Bronchial epithelial cell (primary cell): ENCODE data around the gene TLCD5. TPM values are rescaled to one million over a fixed set of nuclear protein-coding genes. Genes with fewer than 3 reads are reported as not detected.
A peak's percentile ranks its signal among the peaks of the same experiment; 100 is the strongest.

ENCODE experiments used
- DNase-seq: peaks from one replicate; pipeline ENCODE4 v3.0.0-alpha.2; 2010; ENCODE audit warnings: low read depth
- FAIRE-seq: peaks from 2 replicates; lab custom pipeline; 2011; peaks lifted over from hg19 to GRCh38; lab: Jason Lieb, UNC
- H3K27me3 ChIP-seq: 2 replicates; pipeline ENCODE4 v1.5.1; 2011; ENCODE audit warnings: low read length; ENCODE audit not compliant: control insufficient read depth, insufficient read depth
- H3K36me3 ChIP-seq: 2 replicates; pipeline ENCODE4 v1.5.1; 2011; ENCODE audit warnings: low read length; ENCODE audit not compliant: control insufficient read depth, insufficient read depth
- H3K4me3 ChIP-seq: 2 replicates; pipeline ENCODE4 v1.5.1; 2011; ENCODE audit warnings: mild to moderate bottlenecking, low read depth, low read length, control low read depth
- total RNA-seq: library from RNA; depleted of rRNA; stranded (reverse); fragments of >200 nt; gene quantifications from 2 replicates; pipeline ENCODE4 v1.2.1, GENCODE V29; 2014
- TF ChIP-seq, protein P1 (sequence below): IDR thresholded peaks from 2 replicates; pipeline ENCODE4 v1.5.1; 2011; ENCODE audit warnings: mild to moderate bottlenecking, moderate library complexity, low read length, control low read depth, inconsistent platforms; ENCODE audit not compliant: insufficient read depth, severe bottlenecking

Gene TLCD5
- total RNA-seq, 1 donor from 2014 or later: 1.8 TPM

DNA sequence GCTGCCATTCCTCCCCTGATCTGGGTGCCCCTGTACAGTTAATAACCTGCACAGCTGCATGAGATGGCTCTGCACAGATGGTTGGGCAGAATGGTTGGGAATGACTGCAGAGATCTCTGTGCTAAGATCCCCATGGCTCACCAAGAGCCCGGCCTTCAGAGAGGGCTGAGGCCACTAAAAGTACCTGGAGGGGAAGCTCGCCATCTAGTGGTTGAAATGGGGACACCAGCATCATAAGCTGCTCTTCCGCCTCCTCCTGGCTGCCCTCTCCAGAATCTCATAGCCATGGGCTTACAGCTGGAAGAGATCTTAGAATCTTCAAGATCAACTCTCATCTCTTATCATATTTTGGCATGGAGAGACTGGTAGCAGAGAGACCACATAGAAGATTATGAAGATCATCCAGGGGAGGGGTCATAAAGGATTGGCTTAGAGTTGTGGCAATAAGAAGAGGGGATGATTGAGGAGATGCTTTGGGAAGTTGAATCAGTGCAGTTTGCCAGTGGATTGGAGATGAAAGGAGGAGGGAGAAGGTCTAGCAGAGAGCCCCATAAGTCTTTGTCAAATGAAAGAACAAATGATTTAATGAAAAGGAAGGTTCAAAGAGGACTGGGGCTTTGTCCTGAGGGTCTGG lies 22.0 kb upstream of the TLCD5 start:
- peak; percentile 77 for DNase-seq
- TF ChIP-seq, protein P1, sequence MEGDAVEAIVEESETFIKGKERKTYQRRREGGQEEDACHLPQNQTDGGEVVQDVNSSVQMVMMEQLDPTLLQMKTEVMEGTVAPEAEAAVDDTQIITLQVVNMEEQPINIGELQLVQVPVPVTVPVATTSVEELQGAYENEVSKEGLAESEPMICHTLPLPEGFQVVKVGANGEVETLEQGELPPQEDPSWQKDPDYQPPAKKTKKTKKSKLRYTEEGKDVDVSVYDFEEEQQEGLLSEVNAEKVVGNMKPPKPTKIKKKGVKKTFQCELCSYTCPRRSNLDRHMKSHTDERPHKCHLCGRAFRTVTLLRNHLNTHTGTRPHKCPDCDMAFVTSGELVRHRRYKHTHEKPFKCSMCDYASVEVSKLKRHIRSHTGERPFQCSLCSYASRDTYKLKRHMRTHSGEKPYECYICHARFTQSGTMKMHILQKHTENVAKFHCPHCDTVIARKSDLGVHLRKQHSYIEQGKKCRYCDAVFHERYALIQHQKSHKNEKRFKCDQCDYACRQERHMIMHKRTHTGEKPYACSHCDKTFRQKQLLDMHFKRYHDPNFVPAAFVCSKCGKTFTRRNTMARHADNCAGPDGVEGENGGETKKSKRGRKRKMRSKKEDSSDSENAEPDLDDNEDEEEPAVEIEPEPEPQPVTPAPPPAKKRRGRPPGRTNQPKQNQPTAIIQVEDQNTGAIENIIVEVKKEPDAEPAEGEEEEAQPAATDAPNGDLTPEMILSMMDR: peak; percentile 93
- H3K4me3 ChIP-seq: no peak overlapping the region
- H3K36me3 ChIP-seq: no peaks in the 10 kb centered on the region
- FAIRE-seq: peak; percentile 43
- no peaks in the 10 kb centered on the region for H3K27me3 ChIP-seq

DNA sequence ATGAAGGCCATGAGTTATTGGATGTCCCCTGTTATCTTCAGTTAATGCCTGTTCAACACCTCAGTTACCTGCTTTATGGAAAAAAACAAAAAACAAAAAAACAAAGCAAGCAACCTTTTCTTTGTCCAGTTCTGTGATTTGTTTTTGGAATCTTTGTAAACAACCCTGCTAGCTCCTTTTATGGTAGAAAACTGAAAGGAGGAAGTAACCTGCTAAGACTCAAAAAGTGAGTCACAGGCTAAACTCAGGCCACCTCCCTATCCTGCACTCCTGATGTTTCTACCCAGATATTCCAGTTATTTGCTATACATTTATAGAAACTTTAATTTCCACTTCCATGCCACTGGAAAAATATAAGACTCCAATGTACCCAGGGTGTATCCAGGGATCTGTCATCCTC lies 20.6 kb upstream of the TLCD5 start:
- FAIRE-seq: no peak
- no peaks in the 10 kb centered on the region for H3K36me3 ChIP-seq
- H3K4me3 ChIP-seq: no peak overlapping the region
- TF ChIP-seq, protein P1: no peak
- H3K27me3 ChIP-seq: no peaks in the 10 kb centered on the region
- peak; percentile 88 for DNase-seq

- H3K4me3 ChIP-seq: no peak overlapping the region
- H3K36me3 ChIP-seq: no peaks in the 10 kb centered on the region
- no peaks in the 10 kb centered on the region for H3K27me3 ChIP-seq
- TF ChIP-seq, protein P1: no peak
- FAIRE-seq (peak; percentile 7), DNase-seq (peak; percentile 78)
Observed at GRCh38 chr11:120305286-120305685, 19.8 kb upstream of the TLCD5 start.

- Histone ChIP-seq H3K36me3 (no peaks in the 10 kb centered on the region), H3K27me3 (no peaks in the 10 kb centered on the region), H3K4me3 (no peak overlapping the region)
- peak; percentile 93 for FAIRE-seq
- peak; percentile 95 for DNase-seq
- TF ChIP-seq, protein P1: peak; percentile 88
Observed at GRCh38 chr11:120306519-120307242, 18.4 kb upstream of the TLCD5 start.

DNA sequence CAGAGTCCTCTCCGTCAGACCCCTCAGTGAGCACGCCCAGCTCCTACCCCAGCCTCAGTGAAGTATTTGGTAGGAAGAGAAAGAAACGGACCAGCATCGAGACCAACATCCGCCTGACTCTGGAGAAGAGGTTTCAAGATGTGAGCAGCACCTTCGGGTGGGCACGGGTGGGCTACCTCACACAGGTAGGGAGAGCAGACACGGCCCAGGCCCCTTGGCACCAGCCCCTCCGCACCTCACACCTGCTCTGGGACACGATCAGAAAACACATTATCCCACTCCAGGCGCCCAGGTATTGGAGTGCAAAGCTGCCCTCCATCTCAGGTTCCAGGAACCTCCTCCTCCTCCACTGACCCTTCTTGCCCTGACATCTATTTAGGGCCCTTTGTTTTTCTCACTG lies 17.6 kb upstream of the TLCD5 start:
- Histone ChIP-seq H3K4me3 (no peak overlapping the region), H3K27me3 (no peaks in the 10 kb centered on the region), H3K36me3 (no peaks in the 10 kb centered on the region)
- TF ChIP-seq, protein P1: no peak
- DNase-seq (no peak), FAIRE-seq (no peak)
